ENCODE measurements around the gene EZR.

EZR gene

GRCh38 chr6:158780988-158781691, 38.0 kb downstream of the EZR start:
- no peaks in the 10 kb centered on the region for H3F3A ChIP-seq (ENCODE audit: insufficient read depth, low read length)
- DNase-seq: no peak
- no peaks in the 10 kb centered on the region for H3K36me3 ChIP-seq (replicated peaks; ENCODE audit: insufficient read depth, low read length)
- H3K9me2 ChIP-seq (replicated peaks; ENCODE audit: insufficient read depth, low read length): no peaks in the 10 kb centered on the region
- no peak overlapping the region for H3K4me2 ChIP-seq (ENCODE audit: low read depth, low read length)
- no peak overlapping the region for H3K4me3 ChIP-seq (ENCODE audit: low read length)
- no peaks in the 10 kb centered on the region for H3K27me3 ChIP-seq (replicated peaks; ENCODE audit: insufficient read depth, low read length)
- H3K9ac ChIP-seq (ENCODE audit: low read length): no peak overlapping the region
- H3K27ac ChIP-seq (ENCODE audit: low read length): no peak overlapping the region
- peaks cover 31% of the 10 kb centered on the region for H3K79me2 ChIP-seq (ENCODE audit: low read length)
- H3K9me3 ChIP-seq (replicated peaks; ENCODE audit: insufficient read depth, low read length): no peaks in the 10 kb centered on the region
- H2AFZ ChIP-seq (ENCODE audit: low read length): no peak overlapping the region
- no peaks in the 10 kb centered on the region for H4K20me1 ChIP-seq (ENCODE audit: insufficient read depth, low read length)
- no peaks in the 10 kb centered on the region for H3K4me1 ChIP-seq (ENCODE audit: low read length)
- TF ChIP-seq CTCF (IDR thresholded peaks at IDR 0.05; ENCODE audit: low read length) (no peak), EZH2 (optimal IDR thresholded peaks at IDR 0.05; ENCODE audit: low read depth, low read length) (no peak)

GRCh38 chr6:158780246-158780884, 38.8 kb downstream of the EZR start:
- Histone ChIP-seq H3K9ac (ENCODE audit: low read length) (no peak overlapping the region), H3F3A (ENCODE audit: insufficient read depth, low read length) (no peaks in the 10 kb centered on the region), H4K20me1 (ENCODE audit: insufficient read depth, low read length) (no peaks in the 10 kb centered on the region; the same call in 1 of the 2 replicates)

GRCh38 chr6:158778005-158778527, 41.1 kb downstream of the EZR start:
- no peaks in the 10 kb centered on the region for H3K27me3 ChIP-seq (replicated peaks; ENCODE audit: insufficient read depth, low read length)

More at GRCh38 chr6:158780246-158780884, 38.8 kb downstream of the EZR start:
- Histone ChIP-seq H3K27me3 (replicated peaks; ENCODE audit: insufficient read depth, low read length) (no peaks in the 10 kb centered on the region), H3K9me2 (replicated peaks; ENCODE audit: insufficient read depth, low read length) (no peaks in the 10 kb centered on the region), H3K36me3 (replicated peaks; ENCODE audit: insufficient read depth, low read length) (no peaks in the 10 kb centered on the region), H3K27ac (ENCODE audit: low read length) (no peak overlapping the region), H2AFZ (ENCODE audit: low read length) (no peak overlapping the region), H3K79me2 (ENCODE audit: low read length) (peaks cover 31% of the 10 kb centered on the region), H3K4me1 (ENCODE audit: low read length) (no peaks in the 10 kb centered on the region), H3K9me3 (replicated peaks; ENCODE audit: insufficient read depth, low read length) (no peaks in the 10 kb centered on the region), H3K4me3 (ENCODE audit: low read length) (no peak overlapping the region), H3K4me2 (ENCODE audit: low read depth, low read length) (no peak overlapping the region)
- TF ChIP-seq CTCF (IDR thresholded peaks at IDR 0.05; ENCODE audit: low read length): no peak
- TF ChIP-seq EZH2 (optimal IDR thresholded peaks at IDR 0.05; ENCODE audit: low read depth, low read length): no peak
- no peak for TF ChIP-seq EZH2phosphoT487 (IDR thresholded peaks at IDR 0.05; ENCODE audit: low read length)
- no peak for DNase-seq

More at GRCh38 chr6:158778005-158778527, 41.1 kb downstream of the EZR start:
- H3K9me3 ChIP-seq (replicated peaks; ENCODE audit: insufficient read depth, low read length): no peaks in the 10 kb centered on the region
- H3K9me2 ChIP-seq (replicated peaks; ENCODE audit: insufficient read depth, low read length): no peaks in the 10 kb centered on the region
- no peak overlapping the region for H2AFZ ChIP-seq (ENCODE audit: low read length)
- no peak overlapping the region for H3K9ac ChIP-seq (ENCODE audit: low read length)
- TF ChIP-seq EZH2 (optimal IDR thresholded peaks at IDR 0.05; ENCODE audit: low read depth, low read length) (no peak), CTCF (IDR thresholded peaks at IDR 0.05; ENCODE audit: low read length) (no peak), EZH2phosphoT487 (IDR thresholded peaks at IDR 0.05; ENCODE audit: low read length) (no peak)
- H4K20me1 ChIP-seq (ENCODE audit: insufficient read depth, low read length): no peaks in the 10 kb centered on the region; the same call in 1 of the 2 replicates
- no peak for DNase-seq
- H3K79me2 ChIP-seq (ENCODE audit: low read length): peaks cover 26% of the 10 kb centered on the region
- no peak overlapping the region for H3K27ac ChIP-seq (ENCODE audit: low read length)
- H3K4me3 ChIP-seq (ENCODE audit: low read length): no peak overlapping the region
- no peaks in the 10 kb centered on the region for H3K36me3 ChIP-seq (replicated peaks; ENCODE audit: insufficient read depth, low read length)
- H3K4me2 ChIP-seq (ENCODE audit: low read depth, low read length): no peak overlapping the region
- H3K4me1 ChIP-seq (ENCODE audit: low read length): no peaks in the 10 kb centered on the region
- H3F3A ChIP-seq (ENCODE audit: insufficient read depth, low read length): no peaks in the 10 kb centered on the region
